Activated CD4-positive, alpha-beta memory T cell treated with anti-CD3 and anti-CD28 coated beads for 36 hours (primary cell): ENCODE measurements around the gene LIMA1. TPM values are rescaled to one million over a fixed set of nuclear protein-coding genes. Genes with fewer than 3 reads are reported as not detected.

Experiments used
- CTCF ChIA-PET: fragments of 350-600 bp; sonication (Branson Sonifier 250); formaldehyde crosslinking; loops from one replicate; lab custom pipeline; 2021; ENCODE audit warnings: antibody characterized with exemption, inconsistent platforms; lab: Charles Lee
- POLR2A ChIA-PET: fragments of 350-600 bp; sonication (Branson Sonifier 250); formaldehyde crosslinking; loops from one replicate; lab custom pipeline; 2021; ENCODE audit warnings: antibody characterized with exemption; lab: Charles Lee
- DNase-seq: peaks from one replicate; pipeline ENCODE4 v3.0.0-alpha.2; 2020
- H3K27ac Mint-ChIP-seq: one replicate; pipeline ENCODE4 v1.8.0; 2021; ENCODE audit warnings: mixed read lengths
- H3K27me3 Mint-ChIP-seq: one replicate; pipeline ENCODE4 v1.8.0; 2021; ENCODE audit warnings: mixed read lengths
- H3K36me3 Mint-ChIP-seq: one replicate; pipeline ENCODE4 v1.8.0; 2021; ENCODE audit warnings: mixed read lengths
- H3K4me1 Mint-ChIP-seq: one replicate; pipeline ENCODE4 v1.8.0; 2021; ENCODE audit warnings: low read depth, mixed read lengths
- H3K4me3 Mint-ChIP-seq: one replicate; pipeline ENCODE4 v1.8.0; 2021; ENCODE audit warnings: mild to moderate bottlenecking, mixed read lengths
- H3K9me3 Mint-ChIP-seq: one replicate; pipeline ENCODE4 v1.8.0; 2021; ENCODE audit warnings: mixed read lengths
- intact Hi-C: fragments of 100-400 bp; cut with micrococcal nuclease; formaldehyde crosslinking; loops from one replicate; pipeline ENCODE4 v1.15.1; 2023
- total RNA-seq, 2 experiments: library from RNA; stranded (reverse); gene quantifications; one replicate each; pipeline ENCODE4 v1.2.3, GENCODE V29; 2021

LIMA1 gene
- total RNA-seq, 2 experiments from 2014 or later: 115 to 117 TPM

DNA sequence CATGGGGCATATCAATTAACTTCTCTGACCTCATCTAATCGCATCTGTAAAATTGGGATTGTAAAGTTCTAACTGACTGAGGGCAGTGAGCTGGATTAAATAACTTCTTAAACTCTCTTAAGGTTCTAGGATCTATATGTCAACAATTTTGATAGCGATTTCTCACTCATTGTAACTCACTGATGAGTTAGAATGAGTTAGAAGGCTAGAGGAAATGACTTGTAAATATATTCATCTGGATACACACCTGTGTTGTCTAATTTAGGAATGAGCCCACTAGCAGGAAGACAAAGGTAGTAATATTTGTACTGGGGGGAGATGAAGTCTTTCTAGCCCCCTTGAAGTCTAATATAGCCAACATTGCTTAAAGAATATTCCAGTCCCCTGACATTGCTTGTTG is 69.9 kb downstream of the LIMA1 start:
- ChIA-PET POLR2A (interaction anchor here (1.0 to 2.0 kb wide), 2 partner anchors 7 to 25 kb away, joined by 3 to 13 read pairs; no protein-coding TSS in a partner anchor), CTCF (interaction anchor here (2.3 kb wide), 1 partner anchor 101 kb away, joined by 11 read pairs; no protein-coding TSS in a partner anchor)
- DNase-seq: no peak
- Mint-ChIP-seq H3K27me3 (no peaks in the 10 kb centered on the region), H3K27ac (peak overlapping the region; percentile 71), H3K9me3 (no peaks in the 10 kb centered on the region), H3K36me3 (peaks cover 30% of the 10 kb centered on the region), H3K4me3 (no peak overlapping the region), H3K4me1 (peaks cover 50% of the 10 kb centered on the region)
- intact Hi-C loops: loop anchor here (2.0 to 5.0 kb wide), 2 partner anchors 27 to 39 kb away; no protein-coding TSS in a partner anchor

GRCh38 chr12:50212071-50212467 is 71.3 kb downstream of the LIMA1 start:
- Mint-ChIP-seq H3K36me3 (peaks cover 24% of the 10 kb centered on the region), H3K27ac (peak overlapping the region; percentile 91), H3K9me3 (no peaks in the 10 kb centered on the region), H3K4me1 (peaks cover 40% of the 10 kb centered on the region), H3K4me3 (peak overlapping the region; percentile 47), H3K27me3 (no peaks in the 10 kb centered on the region)
- intact Hi-C loops: loop anchor here (2.0 to 5.0 kb wide), 2 partner anchors 25 to 40 kb away; no protein-coding TSS in a partner anchor
- POLR2A ChIA-PET: interaction anchor here (1.2 to 2.0 kb wide), 2 partner anchors 9 to 38 kb away, joined by 3 to 13 read pairs; no protein-coding TSS in a partner anchor
- CTCF ChIA-PET: interaction anchor here (0.7 to 2.3 kb wide), 8 partner anchors 10 to 105 kb away, joined by 3 to 11 read pairs (median 6); partner anchors contain the start of gene COX14
- no peak for DNase-seq

- intact Hi-C loops: loop anchor here (2.0 to 5.0 kb wide), 2 partner anchors 25 to 41 kb away; no protein-coding TSS in a partner anchor
- DNase-seq: no peak
- ChIA-PET CTCF (interaction anchor here (0.7 to 2.3 kb wide), 10 partner anchors 10 to 104 kb away, joined by 3 to 11 read pairs (median 4); partner anchors contain the start of gene COX14), POLR2A (interaction anchor here (1.2 to 2.0 kb wide), 2 partner anchors 9 to 39 kb away, joined by 3 to 13 read pairs; no protein-coding TSS in a partner anchor)
- Mint-ChIP-seq H3K27ac (peak overlapping the region; percentile 91), H3K4me1 (peaks cover 38% of the 10 kb centered on the region), H3K27me3 (no peaks in the 10 kb centered on the region), H3K4me3 (peak overlapping the region; percentile 47), H3K36me3 (peaks cover 23% of the 10 kb centered on the region), H3K9me3 (no peaks in the 10 kb centered on the region)
Measured at GRCh38 chr12:50211392-50212070, 71.8 kb downstream of the LIMA1 start.

DNA sequence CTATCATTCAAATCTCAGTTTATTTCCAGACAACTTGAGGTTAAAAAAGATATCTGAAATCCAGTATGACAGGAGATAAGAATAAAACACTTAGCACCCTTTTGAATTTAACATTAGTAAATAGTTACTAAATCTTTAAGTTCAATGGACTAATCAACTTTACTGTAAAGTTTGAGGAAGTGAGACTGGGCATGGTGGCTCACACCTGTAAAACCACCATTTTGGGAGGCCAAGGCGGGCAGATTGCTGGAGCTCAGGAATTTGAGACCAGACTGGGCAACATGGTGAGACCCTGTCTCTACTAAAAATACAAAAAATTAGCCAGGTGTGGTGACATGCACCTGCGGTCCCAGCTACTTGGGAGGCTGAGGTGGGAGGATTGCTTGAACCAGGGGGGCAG is 75.9 kb downstream of the LIMA1 start:
- Mint-ChIP-seq H3K4me1 (peaks cover 11% of the 10 kb centered on the region), H3K36me3 (peaks cover 38% of the 10 kb centered on the region), H3K27ac (no peak overlapping the region), H3K9me3 (no peaks in the 10 kb centered on the region), H3K27me3 (no peaks in the 10 kb centered on the region), H3K4me3 (no peak overlapping the region)
- POLR2A ChIA-PET: no interaction called here
- DNase-seq: no peak
- intact Hi-C loops: no loop called here
- CTCF ChIA-PET: no interaction called here

DNA sequence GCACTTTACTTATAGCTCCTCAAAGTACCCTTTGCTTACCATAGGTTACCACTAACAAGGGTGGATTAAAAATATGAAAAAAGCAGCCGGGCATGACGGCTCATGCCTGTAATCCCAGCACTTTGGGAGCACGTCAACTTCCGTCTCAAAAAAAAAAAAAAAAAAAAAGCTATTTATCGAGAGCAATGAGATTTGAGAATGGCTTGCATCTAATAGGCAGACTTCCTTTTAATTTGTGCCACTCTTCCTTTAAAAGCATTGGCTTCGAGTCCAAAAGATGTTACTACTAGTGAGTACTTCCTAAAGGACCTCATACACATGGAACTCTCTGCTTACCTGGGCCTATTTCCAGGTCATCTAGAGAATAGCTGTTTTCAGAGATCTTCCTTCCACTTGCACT is 77.7 kb downstream of the LIMA1 start:
- H3K9me3 Mint-ChIP-seq: no peaks in the 10 kb centered on the region
- ChIA-PET CTCF (no interaction called here), POLR2A (no interaction called here)
- no peak overlapping the region for H3K4me3 Mint-ChIP-seq
- H3K27me3 Mint-ChIP-seq: no peaks in the 10 kb centered on the region
- DNase-seq: no peak
- no peak overlapping the region for H3K27ac Mint-ChIP-seq
- H3K36me3 Mint-ChIP-seq: peaks cover 42% of the 10 kb centered on the region
- H3K4me1 Mint-ChIP-seq: no peaks in the 10 kb centered on the region
- intact Hi-C loops: no loop called here

GRCh38 chr12:50203691-50204090 is 79.6 kb downstream of the LIMA1 start:
- DNase-seq: no peak
- peaks cover 48% of the 10 kb centered on the region for H3K36me3 Mint-ChIP-seq
- POLR2A ChIA-PET: interaction anchor here (1.0 kb wide), 1 partner anchor 100 kb away, joined by 3 read pairs; no protein-coding TSS in a partner anchor

GRCh38 chr12:50201987-50202521 is 81.3 kb downstream of the LIMA1 start:
- peaks cover 53% of the 10 kb centered on the region for H3K36me3 Mint-ChIP-seq
- intact Hi-C loops: no loop called here
- DNase-seq: no peak
- no peaks in the 10 kb centered on the region for H3K27me3 Mint-ChIP-seq
- no peaks in the 10 kb centered on the region for H3K9me3 Mint-ChIP-seq
- ChIA-PET CTCF (interaction anchor here (1.1 kb wide), 1 partner anchor 26 kb away, joined by 3 read pairs; no protein-coding TSS in a partner anchor), POLR2A (interaction anchor here (0.6 kb wide), 1 partner anchor 71 kb away, joined by 3 read pairs; no protein-coding TSS in a partner anchor)
- H3K27ac Mint-ChIP-seq: no peak overlapping the region
- peaks cover 2% of the 10 kb centered on the region for H3K4me1 Mint-ChIP-seq
- H3K4me3 Mint-ChIP-seq: no peak overlapping the region

More at GRCh38 chr12:50203691-50204090, 79.6 kb downstream of the LIMA1 start:
- Mint-ChIP-seq H3K9me3 (no peaks in the 10 kb centered on the region), H3K4me1 (no peaks in the 10 kb centered on the region), H3K27me3 (no peaks in the 10 kb centered on the region), H3K4me3 (no peak overlapping the region), H3K27ac (no peak overlapping the region)
- intact Hi-C loops: no loop called here
- CTCF ChIA-PET: no interaction called here

DNA sequence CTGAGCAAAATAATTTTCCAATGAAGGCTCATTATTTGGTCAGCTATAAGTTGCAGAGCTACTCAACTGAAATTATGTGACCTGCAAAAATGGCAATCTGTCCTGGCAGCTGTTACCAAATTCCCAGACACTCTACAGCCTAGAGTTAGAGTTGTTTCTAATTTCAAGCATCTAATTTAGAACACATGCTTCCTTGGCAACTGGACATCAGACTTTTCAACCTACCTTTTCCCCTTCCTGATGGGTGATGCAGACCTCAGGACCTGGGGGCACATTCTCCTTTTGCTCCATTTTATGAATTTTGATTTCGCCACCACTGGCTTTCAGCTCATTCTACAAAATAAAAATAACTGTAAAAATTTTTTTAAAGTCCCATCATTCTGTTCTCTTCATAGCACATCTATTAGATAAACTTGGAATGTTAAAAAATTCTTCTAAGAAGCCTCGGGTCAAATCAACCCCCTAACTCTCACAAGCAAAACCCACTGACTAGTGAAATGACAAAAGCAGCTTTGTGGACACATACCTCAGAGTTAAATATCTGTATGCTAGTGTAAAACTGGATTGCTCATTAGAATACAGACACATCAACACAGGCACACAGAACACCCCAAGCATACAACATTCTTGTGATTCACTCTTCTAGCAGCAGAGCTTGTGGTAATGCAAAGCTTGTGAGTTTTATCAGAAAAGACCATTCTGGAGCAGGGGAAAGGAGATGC is 82.6 kb downstream of the LIMA1 start:
- intact Hi-C loops: no loop called here
- Mint-ChIP-seq H3K4me1 (peaks cover 2% of the 10 kb centered on the region), H3K27ac (no peak overlapping the region), H3K4me3 (no peak overlapping the region), H3K27me3 (no peaks in the 10 kb centered on the region), H3K9me3 (no peaks in the 10 kb centered on the region), H3K36me3 (peaks cover 59% of the 10 kb centered on the region)
- no peak for DNase-seq
- POLR2A ChIA-PET: no interaction called here
- CTCF ChIA-PET: no interaction called here

- DNase-seq: no peak
- Mint-ChIP-seq H3K4me1 (peaks cover 2% of the 10 kb centered on the region), H3K9me3 (no peaks in the 10 kb centered on the region), H3K4me3 (no peak overlapping the region), H3K36me3 (peaks cover 45% of the 10 kb centered on the region), H3K27me3 (no peaks in the 10 kb centered on the region), H3K27ac (no peak overlapping the region)
- intact Hi-C loops: no loop called here
- CTCF ChIA-PET: no interaction called here
- POLR2A ChIA-PET: no interaction called here
Measured at GRCh38 chr12:50198829-50199228, 84.5 kb downstream of the LIMA1 start.

DNA sequence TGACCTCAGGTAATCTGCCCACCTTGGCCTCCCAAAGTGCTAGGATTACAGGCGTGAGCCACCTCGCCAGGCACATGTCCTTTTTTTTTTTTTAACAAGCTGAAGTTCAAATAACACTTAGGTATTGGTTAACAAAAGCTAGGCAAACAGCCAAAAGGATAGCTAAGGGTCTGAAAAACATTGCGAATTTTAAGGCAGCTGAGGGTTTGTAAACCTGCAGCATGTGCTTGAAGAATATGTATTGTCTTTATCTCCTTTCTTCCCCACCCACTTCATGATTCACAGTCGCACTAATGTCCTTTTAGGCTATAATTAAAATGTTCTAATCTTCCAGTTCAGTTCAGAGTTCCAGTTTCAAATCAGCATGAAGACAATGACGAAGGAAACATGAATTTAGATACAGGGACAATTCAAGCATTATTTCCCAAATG is 86.0 kb downstream of the LIMA1 start:
- Mint-ChIP-seq H3K4me1 (peaks cover 2% of the 10 kb centered on the region), H3K27ac (no peak overlapping the region), H3K36me3 (peaks cover 45% of the 10 kb centered on the region), H3K9me3 (no peaks in the 10 kb centered on the region), H3K4me3 (no peak overlapping the region), H3K27me3 (no peaks in the 10 kb centered on the region)
- no peak for DNase-seq
- CTCF ChIA-PET: interaction anchor here (1.0 to 1.3 kb wide), 2 partner anchors 65 to 86 kb away, joined by 3 to 4 read pairs; partner anchors contain the start of gene COX14
- POLR2A ChIA-PET: no interaction called here
- intact Hi-C loops: no loop called here

DNA sequence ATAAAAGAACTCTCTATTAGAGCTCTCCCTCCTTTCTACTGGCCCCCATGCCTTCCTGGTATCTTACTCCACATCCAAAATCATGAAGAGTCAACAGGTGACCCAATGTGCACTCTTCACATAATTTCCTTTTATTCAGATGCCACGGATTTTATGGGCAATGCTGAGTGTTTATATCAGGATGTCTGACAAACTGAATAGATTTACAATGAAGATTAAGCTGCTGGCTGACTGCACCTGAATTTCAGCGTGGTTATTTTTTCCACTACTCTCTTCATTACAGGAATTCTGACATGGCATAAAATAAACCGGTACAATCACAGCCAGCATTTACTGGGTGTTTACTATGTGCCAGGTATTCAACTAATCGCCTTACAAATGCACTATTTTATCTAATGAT is 86.8 kb downstream of the LIMA1 start:
- no peaks in the 10 kb centered on the region for H3K27me3 Mint-ChIP-seq
- H3K27ac Mint-ChIP-seq: no peak overlapping the region
- no peak overlapping the region for H3K4me3 Mint-ChIP-seq
- CTCF ChIA-PET: interaction anchor here (1.0 to 1.3 kb wide), 3 partner anchors 64 to 118 kb away, joined by 3 to 4 read pairs (median 3); partner anchors contain the start of gene COX14
- intact Hi-C loops: no loop called here
- POLR2A ChIA-PET: no interaction called here
- no peak for DNase-seq
- H3K36me3 Mint-ChIP-seq: peaks cover 42% of the 10 kb centered on the region
- peaks cover 2% of the 10 kb centered on the region for H3K4me1 Mint-ChIP-seq
- H3K9me3 Mint-ChIP-seq: no peaks in the 10 kb centered on the region
